Astrocyte of the spinal cord (primary cell): ENCODE data around the gene UCHL3.

Source experiments
- DNase-seq: peaks from one replicate; pipeline ENCODE4 v3.0.0; 2011; ENCODE audit warnings: low read depth, low spot score
- H3K4me3 ChIP-seq: 2 replicates; pipeline ENCODE4 v1.5.1; 2011; ENCODE audit warnings: low read depth, mild to moderate bottlenecking, low read length, moderate library complexity
- CTCF ChIP-seq: IDR thresholded peaks from 2 replicates; pipeline ENCODE4 v1.5.1; 2012; ENCODE audit warnings: low read depth, mild to moderate bottlenecking, low read length, inconsistent platforms
- in situ Hi-C: cut with HindIII; loops from 2 replicates; pipeline ENCODE4 v1.10.0; 2017; ENCODE audit warnings: low sequenced_read_pairs

Gene UCHL3

GRCh38 chr13:75596657-75597182 lies 47.1 kb downstream of the UCHL3 start:
- no peak for DNase-seq
- in situ Hi-C loops: no loop called here
- no peak overlapping the region for H3K4me3 ChIP-seq
- TF ChIP-seq CTCF: no peak

GRCh38 chr13:75600371-75600770 lies 50.8 kb downstream of the UCHL3 start:
- DNase-seq: no peak
- TF ChIP-seq CTCF: no peak
- in situ Hi-C loops: no loop called here
- no peak overlapping the region for H3K4me3 ChIP-seq

- H3K4me3 ChIP-seq: no peak overlapping the region
- DNase-seq: no peak
- TF ChIP-seq CTCF: no peak
- in situ Hi-C loops: no loop called here
Measured at GRCh38 chr13:75603038-75603437, 53.4 kb downstream of the UCHL3 start.

GRCh38 chr13:75607447-75607846 lies 57.9 kb downstream of the UCHL3 start:
- TF ChIP-seq CTCF: no peak
- DNase-seq: no peak
- in situ Hi-C loops: no loop called here
- no peak overlapping the region for H3K4me3 ChIP-seq

- no peak for TF ChIP-seq CTCF
- H3K4me3 ChIP-seq: no peak overlapping the region
- in situ Hi-C loops: no loop called here
- no peak for DNase-seq
Measured at GRCh38 chr13:75610466-75610865, 60.9 kb downstream of the UCHL3 start.

GRCh38 chr13:75612354-75612753 lies 62.8 kb downstream of the UCHL3 start:
- in situ Hi-C loops: no loop called here
- H3K4me3 ChIP-seq: no peak overlapping the region
- TF ChIP-seq CTCF: no peak
- DNase-seq: no peak

- in situ Hi-C loops: no loop called here
Measured at GRCh38 chr13:75617230-75617629, 67.6 kb downstream of the UCHL3 start.

More at GRCh38 chr13:75617230-75617629, 67.6 kb downstream of the UCHL3 start:
- no peak for TF ChIP-seq CTCF
- H3K4me3 ChIP-seq: no peak overlapping the region
- DNase-seq: no peak
